Progenitor cell of endocrine pancreas (in vitro differentiated cells): ENCODE data around the gene TTLL8. TPM values are rescaled to one million over a fixed set of nuclear protein-coding genes. Genes with fewer than 3 reads are reported as not detected.

Experiments
- DNase-seq: peaks from one replicate; pipeline ENCODE4 v3.0.0; 2021; ENCODE audit warnings: low spot score; ENCODE audit not compliant: unreplicated experiment
- H3K27ac Mint-ChIP-seq: 2 replicates; pipeline ENCODE4 v1.8.0; 2021; ENCODE audit warnings: mild to moderate bottlenecking, moderate library complexity, mixed read lengths
- H3K27me3 Mint-ChIP-seq: 2 replicates; pipeline ENCODE4 v1.8.0; 2021; ENCODE audit warnings: mixed read lengths
- H3K36me3 Mint-ChIP-seq: 2 replicates; pipeline ENCODE4 v1.8.0; 2022; ENCODE audit warnings: mixed read lengths; ENCODE audit not compliant: insufficient read depth
- H3K4me1 Mint-ChIP-seq: 2 replicates; pipeline ENCODE4 v1.8.0; 2021; ENCODE audit warnings: low read depth, mixed read lengths
- H3K4me3 Mint-ChIP-seq: 2 replicates; pipeline ENCODE4 v1.8.0; 2021; ENCODE audit warnings: low read depth, mild to moderate bottlenecking, moderate library complexity, mixed read lengths
- H3K9me3 Mint-ChIP-seq: 2 replicates; pipeline ENCODE4 v1.8.0; 2021; ENCODE audit warnings: low read depth, mixed read lengths
- CTCF ChIP-seq: fragments of 200-600 bp; sonication (generic); IDR thresholded peaks from one replicate; pipeline ENCODE4 v1.5.0; 2021; ENCODE audit warnings: antibody characterized with exemption, mild to moderate bottlenecking; ENCODE audit not compliant: unreplicated experiment
- total RNA-seq: library from RNA; stranded (reverse); gene quantifications from 2 replicates; pipeline ENCODE4 v1.2.1, GENCODE V29; 2021

The TTLL8 gene
- total RNA-seq, 1 donor from 2014 or later, result not detected

DNA sequence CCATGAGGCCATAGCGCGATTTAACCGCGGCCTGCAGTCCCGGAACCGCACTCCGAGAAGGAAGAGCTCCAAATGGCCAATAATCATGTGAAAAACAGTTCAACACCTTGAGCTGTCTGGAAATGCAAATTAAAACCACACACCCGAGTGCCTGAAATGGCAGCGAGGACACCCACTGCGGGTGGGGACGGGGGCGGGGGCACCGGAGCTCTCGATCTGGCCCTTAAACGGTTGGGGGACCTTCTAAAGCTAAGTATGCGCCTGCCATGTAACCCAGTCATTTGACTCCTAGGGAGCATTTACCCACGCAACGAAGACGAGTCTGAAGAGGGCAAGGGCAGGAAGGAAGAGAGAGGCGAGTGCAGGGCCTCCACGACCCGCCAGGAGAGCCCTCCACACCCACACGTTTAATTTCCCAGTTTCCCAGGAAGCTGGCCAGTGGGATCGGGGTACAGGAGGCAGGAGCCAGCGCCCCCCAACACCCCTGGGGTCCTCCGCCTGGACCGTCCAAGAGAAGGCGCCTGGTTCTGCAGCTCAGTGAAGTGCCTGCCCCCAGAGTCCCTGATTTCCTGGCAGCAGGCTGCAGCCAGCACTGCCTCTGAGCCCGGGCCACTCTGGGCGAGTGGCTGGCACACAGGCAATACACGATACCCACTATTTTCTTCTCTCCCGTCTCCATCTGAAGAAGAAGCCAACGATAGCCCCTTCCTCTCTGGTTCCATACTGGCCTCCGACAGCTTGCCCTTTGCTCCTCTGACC lies 1.7 kb downstream of the TTLL8 start:
- Mint-ChIP-seq H3K27ac (no peak overlapping the region), H3K4me3 (no peak overlapping the region), H3K9me3 (peaks cover 10% of the 10 kb centered on the region), H3K27me3 (peaks cover 9% of the 10 kb centered on the region), H3K4me1 (peaks cover 25% of the 10 kb centered on the region), H3K36me3 (no peaks in the 10 kb centered on the region)
- DNase-seq, result no peak
- TF ChIP-seq CTCF, result no peak

- peaks cover under 1% of the 10 kb centered on the region for H3K4me1 Mint-ChIP-seq
- no peak overlapping the region for H3K27ac Mint-ChIP-seq
- TF ChIP-seq CTCF, result no peak
- H3K9me3 Mint-ChIP-seq, result peaks cover 10% of the 10 kb centered on the region
- peaks cover 10% of the 10 kb centered on the region for H3K27me3 Mint-ChIP-seq
- no peak for DNase-seq
- no peaks in the 10 kb centered on the region for H3K36me3 Mint-ChIP-seq
- no peak overlapping the region for H3K4me3 Mint-ChIP-seq
These were observed 4.2 kb downstream of the TTLL8 start for GRCh38 chr22:50053861-50054260.

DNA sequence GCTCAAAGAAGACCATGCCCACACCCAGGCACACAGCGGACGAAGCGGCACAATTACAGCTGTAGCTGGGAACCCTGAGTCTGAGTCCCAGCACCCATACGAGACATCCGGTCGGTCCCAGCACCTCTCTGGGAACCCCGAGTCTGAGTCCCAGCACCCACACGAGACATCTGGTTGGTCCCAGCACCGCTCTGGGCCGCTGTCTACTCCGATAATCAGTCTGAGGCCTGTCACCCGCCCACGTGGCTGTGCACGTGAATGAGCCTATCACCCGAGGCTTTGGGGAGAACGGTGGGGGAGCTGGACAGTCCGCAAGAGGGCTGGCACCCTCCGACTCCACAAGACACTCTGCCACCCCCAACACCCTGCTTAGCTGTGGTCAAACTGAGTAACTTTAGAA lies 6.2 kb downstream of the TTLL8 start:
- no peak overlapping the region for H3K27ac Mint-ChIP-seq
- H3K4me3 Mint-ChIP-seq, result no peak overlapping the region
- peaks cover 10% of the 10 kb centered on the region for H3K27me3 Mint-ChIP-seq
- no peak for DNase-seq
- no peaks in the 10 kb centered on the region for H3K4me1 Mint-ChIP-seq
- no peaks in the 10 kb centered on the region for H3K36me3 Mint-ChIP-seq
- TF ChIP-seq CTCF, result no peak
- peaks cover 10% of the 10 kb centered on the region for H3K9me3 Mint-ChIP-seq

- Mint-ChIP-seq H3K9me3 (peaks cover 10% of the 10 kb centered on the region), H3K36me3 (no peaks in the 10 kb centered on the region), H3K4me1 (no peaks in the 10 kb centered on the region), H3K27me3 (peaks cover 10% of the 10 kb centered on the region), H3K4me3 (no peak overlapping the region), H3K27ac (no peak overlapping the region)
- no peak for DNase-seq
- TF ChIP-seq CTCF, result no peak
These were observed 8.6 kb downstream of the TTLL8 start for GRCh38 chr22:50049299-50050195.

DNA sequence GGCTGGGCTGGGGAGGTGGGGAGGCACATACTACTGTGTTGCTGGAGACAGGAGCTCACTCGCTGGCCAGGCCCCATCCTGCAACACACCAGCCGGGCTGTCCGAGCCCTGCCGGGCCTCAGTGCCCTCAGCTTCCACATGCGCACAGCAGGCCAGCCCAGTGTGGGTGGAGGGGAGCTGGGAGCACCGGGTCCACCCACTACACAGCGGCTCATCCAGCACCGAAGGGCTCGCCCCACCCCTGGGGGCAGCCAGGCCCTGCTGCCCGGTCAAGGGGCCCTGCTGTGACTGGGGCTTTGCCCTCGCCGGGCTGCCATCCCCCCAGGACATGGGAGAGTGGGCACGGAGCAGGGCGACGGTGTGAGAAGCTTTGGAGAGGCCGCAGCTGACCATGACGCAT lies 9.3 kb downstream of the TTLL8 start:
- H3K4me1 Mint-ChIP-seq, result no peaks in the 10 kb centered on the region
- no peak for DNase-seq
- peaks cover 8% of the 10 kb centered on the region for H3K9me3 Mint-ChIP-seq
- H3K36me3 Mint-ChIP-seq, result no peaks in the 10 kb centered on the region
- no peak overlapping the region for H3K4me3 Mint-ChIP-seq
- peaks cover 8% of the 10 kb centered on the region for H3K27me3 Mint-ChIP-seq
- no peak for TF ChIP-seq CTCF
- H3K27ac Mint-ChIP-seq, result no peak overlapping the region
